ENCODE data around the gene MSX2.
"Not testable (repeated sequence)": the region's sequence is repeated elsewhere in the genome, so short reads cannot be mapped to it uniquely, and the experiment has no call there.

Gene MSX2

GRCh38 chr5:174733091-174733690 is 8.8 kb downstream of the MSX2 start:
- DNase-seq (ENCODE audit: low spot score) = no peak

GRCh38 chr5:174733836-174734235 is 9.5 kb downstream of the MSX2 start:
- DNase-seq (ENCODE audit: low spot score) = no peak

DNA sequence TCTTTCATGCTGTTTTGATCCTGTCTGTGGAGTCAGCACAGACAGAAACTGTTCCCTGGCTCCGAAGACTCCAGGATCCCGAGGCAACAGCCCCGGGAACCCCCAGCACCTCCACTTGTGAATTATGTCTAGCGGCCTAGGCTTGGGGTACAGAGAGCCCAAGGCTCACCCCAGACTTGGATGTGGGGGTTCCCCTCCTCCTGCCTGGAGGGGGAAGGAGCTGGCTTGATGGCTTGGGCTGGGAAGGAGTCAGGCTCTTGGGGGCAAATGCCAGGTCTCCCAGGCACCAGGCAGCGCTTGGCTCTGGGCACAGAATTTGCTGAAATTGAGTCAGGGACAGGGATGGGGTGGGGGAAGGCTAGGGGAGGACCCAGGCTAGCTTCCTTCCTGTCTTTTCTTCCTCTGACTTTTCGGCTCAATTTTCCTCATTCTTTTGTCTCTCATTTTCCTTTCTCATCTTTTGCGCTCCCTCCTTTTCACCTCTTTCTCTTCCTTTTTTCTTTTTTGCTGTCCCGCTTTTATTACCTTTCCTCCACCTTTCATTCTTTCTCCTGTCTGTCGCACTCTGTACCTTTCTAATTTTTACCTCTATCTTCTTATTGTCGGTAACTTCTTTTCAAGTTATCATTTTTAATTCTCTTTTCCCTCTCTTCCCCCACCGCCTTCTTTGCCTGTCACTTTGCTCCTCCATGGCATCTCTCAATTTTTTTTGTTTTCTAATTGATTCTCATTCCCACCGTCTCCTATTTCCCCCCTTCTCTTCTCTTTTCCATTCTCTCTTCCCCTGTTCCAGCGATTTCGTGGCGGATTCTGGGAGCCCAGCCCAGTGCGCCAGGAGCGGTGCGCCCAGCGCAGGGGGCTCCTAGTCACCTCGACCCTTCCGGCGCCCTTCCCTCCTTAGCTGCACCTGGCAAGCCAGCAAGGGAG is 10.5 kb downstream of the MSX2 start:
- DNase-seq (ENCODE audit: low spot score) = no peak

- DNase-seq (ENCODE audit: low spot score) = peak; percentile 16
Measured at GRCh38 chr5:174735498-174736330, 11.3 kb downstream of the MSX2 start.

DNA sequence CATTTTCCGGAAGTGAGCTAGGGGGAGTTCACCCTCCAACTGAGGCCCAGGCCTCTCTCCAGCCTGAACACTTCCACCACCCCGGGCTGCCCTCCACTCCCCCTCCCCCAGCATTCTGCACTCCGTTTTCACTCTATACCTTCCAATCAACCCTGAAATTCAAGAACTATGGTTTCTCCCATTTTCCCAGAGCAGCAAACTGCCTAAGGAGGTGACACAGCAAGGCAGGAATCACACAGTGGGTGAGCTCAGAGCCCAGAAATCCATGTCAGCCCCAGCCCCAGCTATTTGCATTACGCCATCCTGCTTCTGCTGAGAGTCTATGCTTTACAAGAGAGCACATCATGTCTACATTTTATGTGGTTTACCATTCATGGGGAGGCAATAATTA is 11.9 kb downstream of the MSX2 start:
- peak; percentile 79 for DNase-seq (ENCODE audit: low spot score)

GRCh38 chr5:174736777-174737176 is 12.4 kb downstream of the MSX2 start:
- DNase-seq (ENCODE audit: low spot score) = no peak

GRCh38 chr5:174737330-174737729 is 12.9 kb downstream of the MSX2 start:
- DNase-seq (ENCODE audit: low spot score) = peak; percentile 61

DNA sequence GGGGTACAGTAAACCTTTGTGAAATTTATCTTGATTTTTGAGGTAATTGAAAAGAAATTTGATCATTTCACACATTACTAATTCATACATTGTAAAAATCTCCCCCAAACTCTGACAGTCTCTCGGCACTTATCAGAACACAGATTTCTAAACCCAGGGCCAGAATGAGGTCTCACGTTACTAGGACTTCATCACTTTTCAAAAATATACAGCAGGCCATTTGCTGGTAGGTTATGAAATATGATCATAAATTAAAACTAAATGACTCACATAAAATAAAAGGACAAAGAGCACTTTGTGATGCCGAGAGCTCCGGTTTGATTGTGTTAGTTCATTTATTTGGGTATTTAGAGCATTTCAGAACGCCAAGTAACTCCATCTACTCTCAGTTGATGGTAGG is 17.0 kb downstream of the MSX2 start:
- no peak for DNase-seq (ENCODE audit: low spot score)

DNA sequence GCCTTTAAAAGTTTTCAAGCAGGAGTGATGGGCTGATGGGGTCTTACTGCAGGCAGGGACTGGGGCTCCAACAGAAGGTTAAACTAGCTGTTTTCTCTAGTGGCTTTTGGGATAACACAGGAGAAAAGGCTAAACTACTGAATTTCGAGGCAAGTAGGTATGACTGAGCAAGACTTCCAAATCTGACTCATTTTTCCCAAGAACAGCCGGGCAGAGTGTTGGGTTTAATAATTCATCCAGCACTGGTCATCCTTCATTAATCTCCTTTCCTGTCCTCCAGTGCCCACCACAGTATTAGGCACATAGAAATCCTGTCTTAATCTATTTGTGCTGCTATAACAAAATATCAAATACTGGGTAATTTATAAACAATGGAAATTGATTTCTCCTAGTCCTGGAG is 20.5 kb downstream of the MSX2 start:
- peak; percentile 74 for DNase-seq (ENCODE audit: low spot score)

DNA sequence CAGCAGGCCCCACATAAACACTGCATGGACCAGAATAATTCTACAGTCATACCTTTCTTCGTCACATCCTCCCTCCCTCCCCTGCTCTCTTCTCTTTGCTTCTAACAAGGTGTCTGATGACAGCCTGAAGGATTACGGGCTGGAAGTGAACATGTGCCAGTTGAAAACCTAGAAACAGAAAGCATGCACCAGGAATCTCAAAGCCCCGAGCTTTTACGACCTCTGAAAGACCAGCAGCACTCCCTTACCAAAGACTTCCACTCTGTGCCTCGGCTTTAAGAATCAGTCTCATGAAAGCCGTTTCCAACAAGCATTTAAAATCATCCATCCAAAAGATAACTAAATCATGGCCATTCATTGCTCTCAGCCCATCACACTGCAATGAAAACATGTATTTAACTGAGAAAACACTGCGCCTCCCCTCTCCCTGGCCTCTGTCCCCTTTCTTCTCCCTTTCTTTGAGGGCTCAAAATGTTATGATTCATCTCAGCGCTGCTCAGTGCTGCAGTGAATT is 21.3 kb downstream of the MSX2 start:
- peak; percentile 29 for DNase-seq (ENCODE audit: low spot score)

- peak; percentile 44 for DNase-seq (ENCODE audit: low spot score)
Measured at GRCh38 chr5:174750711-174751110, 26.3 kb downstream of the MSX2 start.

DNA sequence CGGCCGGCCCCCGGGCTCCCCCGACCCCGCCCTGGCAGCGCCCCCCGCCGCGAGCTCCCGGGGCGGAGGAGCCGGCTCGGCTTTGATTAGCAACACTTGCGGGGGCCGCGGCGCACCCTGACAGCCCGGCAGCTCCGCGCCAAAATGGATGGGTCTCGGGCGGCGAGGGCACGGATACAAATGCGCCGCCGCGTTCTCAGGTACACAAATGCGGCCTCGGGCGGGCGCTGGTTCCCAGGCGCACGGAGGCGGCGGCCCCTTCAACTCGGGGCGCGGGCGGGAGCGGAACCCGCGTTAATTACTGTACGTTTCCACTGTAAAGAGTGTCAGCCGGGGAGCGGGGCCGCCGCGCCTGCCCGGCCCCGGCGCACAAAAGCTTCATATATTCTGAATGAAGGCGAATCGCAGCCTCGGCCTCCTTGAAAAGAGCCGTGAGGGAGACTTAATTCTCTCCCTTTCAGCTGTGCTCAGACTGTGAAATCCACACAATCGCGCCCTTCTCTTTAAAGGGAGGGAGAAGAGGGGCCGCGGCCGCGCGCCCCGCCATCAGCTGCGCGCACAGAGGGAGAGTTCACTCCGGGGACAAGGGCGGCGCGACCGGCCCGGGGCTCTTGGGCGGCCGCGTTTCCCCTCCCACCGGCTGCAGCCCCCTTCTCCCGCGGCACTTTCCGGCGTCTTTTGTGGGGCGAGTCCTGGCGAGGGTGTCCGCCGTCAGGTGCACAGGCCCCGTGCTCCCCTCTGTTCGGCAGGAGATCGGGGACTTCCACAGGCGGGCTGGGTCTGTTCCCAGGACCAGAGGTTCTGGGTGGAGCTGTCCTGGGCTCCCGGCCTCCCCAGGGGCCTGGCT is 27.0 kb downstream of the MSX2 start:
- no peak for DNase-seq (ENCODE audit: low spot score)

DNA sequence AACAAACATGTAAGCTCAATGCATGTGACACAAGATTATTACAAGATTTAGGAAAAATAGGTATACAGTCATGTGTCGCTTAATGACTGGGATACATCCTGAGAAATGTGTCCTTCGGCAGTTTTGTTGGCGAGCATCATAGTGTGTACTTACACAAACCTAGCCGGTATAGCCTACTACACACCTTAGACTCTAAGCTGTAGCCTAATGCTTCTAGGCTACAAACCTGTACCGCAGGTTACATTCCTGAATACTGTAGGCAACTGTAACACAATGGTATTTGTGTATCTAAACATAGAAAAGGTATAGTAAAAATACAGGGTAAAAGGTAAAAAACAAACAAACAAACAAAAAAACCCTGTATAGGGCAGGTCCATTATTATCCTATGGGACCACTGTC is 27.7 kb downstream of the MSX2 start:
- DNase-seq (ENCODE audit: low spot score) = no peak

DNA sequence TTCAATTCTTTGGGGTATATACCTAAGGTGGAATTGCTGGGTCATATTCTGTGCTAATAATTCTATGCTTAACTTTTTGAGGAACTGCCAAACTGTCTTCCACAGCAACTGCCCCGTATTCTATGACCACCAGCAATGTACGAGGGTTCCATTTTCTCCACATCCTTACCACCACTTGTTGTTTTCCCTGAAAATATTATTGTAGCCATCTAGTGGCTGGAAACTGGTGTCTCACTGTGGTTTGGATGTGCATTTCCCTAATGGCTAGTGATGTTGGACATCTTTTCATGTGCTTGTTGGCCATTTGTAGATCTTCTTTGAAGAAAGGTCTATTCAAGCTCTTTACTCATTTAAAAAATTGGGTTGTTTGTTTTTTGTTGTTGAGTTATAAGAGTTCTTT is 30.7 kb downstream of the MSX2 start:
- DNase-seq (ENCODE audit: low spot score) = no peak

DNA sequence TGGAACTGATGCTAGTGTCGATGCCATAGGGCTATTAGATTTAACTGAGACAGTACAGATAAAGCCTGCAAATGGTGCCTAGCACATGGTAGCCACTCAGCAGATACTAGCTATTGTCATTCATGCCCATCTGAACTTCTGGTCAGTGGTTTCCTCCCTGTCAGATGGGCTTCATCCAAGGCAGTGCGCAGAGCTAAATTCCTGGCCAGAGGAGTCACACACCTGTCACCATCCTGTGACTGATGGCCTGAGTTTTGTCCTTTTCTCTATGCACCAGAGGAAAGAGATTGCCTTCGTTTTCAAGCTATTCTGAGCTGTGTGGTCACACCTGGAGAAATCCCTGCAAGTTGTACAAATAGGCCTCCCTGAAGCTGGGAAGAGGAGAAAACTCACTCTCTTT is 34.7 kb downstream of the MSX2 start:
- DNase-seq (ENCODE audit: low spot score) = peak; percentile 19

DNA sequence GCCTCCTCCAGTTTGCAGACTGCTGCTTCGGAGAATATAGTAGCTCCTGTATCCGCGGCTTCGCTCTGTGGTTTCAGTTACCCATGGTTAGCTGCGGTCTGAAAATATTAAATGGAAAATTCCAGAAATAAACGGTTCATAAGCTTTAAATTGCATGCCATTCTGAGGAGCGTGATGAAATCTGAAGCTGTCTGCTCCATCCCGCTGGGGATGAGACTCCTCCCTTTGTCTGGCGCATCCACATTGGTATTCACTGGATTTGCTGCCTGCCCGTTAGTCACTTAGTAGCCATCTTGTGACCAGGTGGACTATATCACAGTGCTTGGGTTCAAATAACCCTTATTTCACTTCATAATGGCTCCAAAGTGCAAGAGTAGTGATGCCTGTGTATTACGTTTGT is 36.3 kb downstream of the MSX2 start:
- no peak for DNase-seq (ENCODE audit: low spot score)

DNA sequence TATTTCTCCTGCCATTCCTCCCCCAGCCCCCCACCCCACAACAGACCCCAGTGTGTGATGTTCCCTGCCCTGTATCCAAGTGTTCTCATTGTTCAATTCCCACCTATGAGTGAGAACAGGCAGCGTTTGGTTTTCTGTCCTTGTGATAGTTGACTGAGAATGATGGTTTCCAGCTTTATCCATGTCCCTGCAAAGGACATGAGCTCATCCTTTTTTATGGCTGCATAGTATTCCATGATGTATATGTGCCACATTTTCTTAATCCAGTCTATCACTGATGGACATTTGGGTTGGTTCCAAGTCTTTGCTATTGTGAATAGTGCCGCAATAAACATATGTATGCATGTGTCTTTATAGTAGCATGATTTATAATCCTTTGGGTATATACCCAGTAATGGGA is 37.0 kb downstream of the MSX2 start:
- DNase-seq (ENCODE audit: low spot score) = not testable (repeated sequence)

GRCh38 chr5:174764309-174764708 is 39.9 kb downstream of the MSX2 start:
- no peak for DNase-seq (ENCODE audit: low spot score)

DNA sequence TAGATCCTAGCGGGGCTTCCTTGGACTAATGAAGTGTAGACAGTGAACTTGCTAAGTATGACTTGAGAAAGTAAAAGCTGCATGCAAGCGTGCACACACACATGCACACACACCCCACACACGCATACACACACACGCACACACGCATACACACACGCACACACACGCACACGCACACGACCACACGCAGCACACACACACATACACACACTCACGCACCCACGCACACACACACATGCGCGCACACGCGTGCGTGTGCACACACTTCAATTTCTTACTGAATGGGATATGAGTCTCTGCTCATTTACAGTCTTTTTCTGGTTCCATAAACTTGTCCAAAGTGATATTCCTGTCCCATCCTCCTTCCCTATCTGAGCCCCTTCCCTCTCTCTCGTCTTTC is 41.2 kb downstream of the MSX2 start:
- DNase-seq (ENCODE audit: low spot score) = no peak

DNA sequence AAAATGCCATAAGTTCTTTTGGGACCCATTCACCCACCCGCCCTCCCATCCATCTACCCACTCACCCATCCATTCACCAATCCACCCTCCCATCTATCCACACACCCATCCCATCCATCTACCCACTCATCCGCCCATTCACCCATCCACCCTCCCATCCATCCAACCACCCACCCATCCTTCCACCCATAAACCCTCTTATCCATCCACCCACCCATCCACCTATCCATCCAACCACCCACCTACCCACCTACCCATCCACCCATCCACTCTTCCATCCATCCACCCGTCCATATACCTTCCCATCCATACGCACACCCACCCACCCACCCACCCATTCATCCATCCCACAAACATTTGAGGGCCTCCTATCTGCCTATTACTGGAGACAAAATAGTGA is 43.3 kb downstream of the MSX2 start:
- DNase-seq (ENCODE audit: low spot score) = no peak

- no peak for DNase-seq (ENCODE audit: low spot score)
Measured at GRCh38 chr5:174769005-174769404, 44.6 kb downstream of the MSX2 start.

- no peak for DNase-seq (ENCODE audit: low spot score)
Measured at GRCh38 chr5:174773371-174773770, 49.0 kb downstream of the MSX2 start.

Measured in kidney tubule cell (primary cell).